HCEC 1CT (cell line): ENCODE results near the gene CYP26A1.

Experiments used
- DNase-seq: peaks from one replicate; pipeline ENCODE4 v3.0.0-alpha.2; 2017

CYP26A1 gene

GRCh38 chr10:93124580-93125318 lies 51.1 kb downstream of the CYP26A1 start:
- no peak for DNase-seq

GRCh38 chr10:93125966-93126365 lies 52.3 kb downstream of the CYP26A1 start:
- DNase-seq = no peak

DNA sequence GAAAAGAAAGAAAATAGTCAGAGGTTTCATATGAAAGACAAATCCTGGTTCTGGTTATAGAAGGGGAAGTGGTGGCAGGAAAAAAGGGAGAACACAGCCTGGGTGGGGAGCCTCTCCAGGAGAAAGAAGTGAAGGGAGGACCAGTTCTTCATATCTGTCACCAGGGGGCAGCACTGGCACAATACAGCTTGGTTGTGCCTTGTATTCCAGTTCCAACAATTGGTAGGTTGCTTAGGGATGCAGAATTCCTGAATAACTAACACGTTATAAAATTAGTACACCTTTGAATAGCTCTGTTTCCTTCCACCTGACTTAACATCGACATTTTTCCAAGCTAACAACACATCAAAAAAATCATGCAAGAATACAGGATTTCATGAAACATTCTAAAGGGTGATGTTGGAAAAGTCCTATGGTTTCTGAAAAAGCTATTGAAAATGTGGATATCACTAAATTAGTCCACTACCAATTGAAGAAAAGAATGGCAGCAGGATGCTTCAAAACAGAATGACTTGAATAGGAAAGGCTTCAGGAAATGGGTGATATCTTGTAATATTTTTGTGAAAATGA lies 52.9 kb downstream of the CYP26A1 start:
- DNase-seq = no peak
